Colonic mucosa (tissue), 4 donors: ENCODE measurements around the gene PIGN. TPM values are rescaled to one million over a fixed set of nuclear protein-coding genes. Genes with fewer than 3 reads are reported as not detected.
"Not testable (repeated sequence)": the region's sequence is repeated elsewhere in the genome, so short reads cannot be mapped to it uniquely, and the experiment has no call there.

Experiments used
- DNase-seq: peaks from one replicate; pipeline ENCODE4 v3.0.0-alpha.2; 2020
- H3K27ac ChIP-seq: fragments of 200-600 bp; one replicate; pipeline ENCODE4 v1.8.0; 2021
- H3K27me3 ChIP-seq: fragments of 200-600 bp; one replicate; pipeline ENCODE4 v1.8.0; 2021
- H3K36me3 ChIP-seq: fragments of 200-600 bp; one replicate; pipeline ENCODE4 v1.8.0; 2021
- H3K4me1 ChIP-seq: fragments of 200-600 bp; one replicate; pipeline ENCODE4 v1.8.0; 2021; ENCODE audit warnings: mild to moderate bottlenecking
- H3K4me3 ChIP-seq: fragments of 200-600 bp; one replicate; pipeline ENCODE4 v1.8.0; 2021
- H3K9ac ChIP-seq, 2 donors: one replicate each; pipeline ENCODE4 v1.7.0; 2013; ENCODE audit warnings: control low read depth in 2 of 2, low read depth in 2 of 2, low read length in 2 of 2
- H3K9me3 ChIP-seq: fragments of 200-600 bp; one replicate; pipeline ENCODE4 v1.8.0; 2021
- intact Hi-C: fragments of 100-400 bp; cut with DNase I; formaldehyde crosslinking; loops from one replicate; pipeline ENCODE4 v1.14.1; 2022
- total RNA-seq, 2 donors: library from RNA; stranded (reverse); fragmentation: NEBNext Ultra II Directional in 1 of 2; extraction: Animal tissue kit (Norgen Biotek cat#: 25700) in 1 of 2; gene quantifications; one replicate each; pipeline ENCODE4 v1.2.1, GENCODE V29; 2021
- TF ChIP-seq, protein P1 (sequence below): fragments of 200-600 bp; IDR thresholded peaks from one replicate; pipeline ENCODE4 v1.8.0; 2022; ENCODE audit warnings: antibody characterized with exemption, mild to moderate bottlenecking
- donor health status: healthy.
- donor health status: DM: no; HTN: no; CAD: no.
- donor health status: DM: no; HTN: no; CAD: no.

PIGN gene
- total RNA-seq, 2 donors from 2014 or later: 30.1 to 37.9 TPM

DNA sequence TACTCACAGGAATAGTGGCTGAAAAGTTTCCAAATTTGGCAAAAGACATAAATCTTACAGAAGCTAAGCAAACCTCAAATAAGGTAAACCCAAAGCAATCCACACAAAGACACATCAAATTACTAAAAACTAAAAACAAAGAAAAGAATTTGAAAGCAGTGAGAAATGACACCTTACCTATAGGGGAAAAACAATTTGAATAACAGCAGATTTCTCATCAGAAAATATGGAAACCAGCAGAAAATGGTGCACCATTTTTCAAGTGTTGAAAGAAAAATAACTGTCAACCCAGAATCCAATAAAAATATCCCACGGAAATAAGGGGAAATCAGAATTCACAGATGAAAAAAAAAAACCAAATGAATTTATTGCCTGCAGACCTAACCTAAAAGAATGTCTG, 138.6 kb downstream of the PIGN start:
- H3K36me3 ChIP-seq: no peaks in the 10 kb centered on the region
- no peak overlapping the region for H3K27ac ChIP-seq
- H3K4me3 ChIP-seq: no peak overlapping the region
- TF ChIP-seq, protein P1, sequence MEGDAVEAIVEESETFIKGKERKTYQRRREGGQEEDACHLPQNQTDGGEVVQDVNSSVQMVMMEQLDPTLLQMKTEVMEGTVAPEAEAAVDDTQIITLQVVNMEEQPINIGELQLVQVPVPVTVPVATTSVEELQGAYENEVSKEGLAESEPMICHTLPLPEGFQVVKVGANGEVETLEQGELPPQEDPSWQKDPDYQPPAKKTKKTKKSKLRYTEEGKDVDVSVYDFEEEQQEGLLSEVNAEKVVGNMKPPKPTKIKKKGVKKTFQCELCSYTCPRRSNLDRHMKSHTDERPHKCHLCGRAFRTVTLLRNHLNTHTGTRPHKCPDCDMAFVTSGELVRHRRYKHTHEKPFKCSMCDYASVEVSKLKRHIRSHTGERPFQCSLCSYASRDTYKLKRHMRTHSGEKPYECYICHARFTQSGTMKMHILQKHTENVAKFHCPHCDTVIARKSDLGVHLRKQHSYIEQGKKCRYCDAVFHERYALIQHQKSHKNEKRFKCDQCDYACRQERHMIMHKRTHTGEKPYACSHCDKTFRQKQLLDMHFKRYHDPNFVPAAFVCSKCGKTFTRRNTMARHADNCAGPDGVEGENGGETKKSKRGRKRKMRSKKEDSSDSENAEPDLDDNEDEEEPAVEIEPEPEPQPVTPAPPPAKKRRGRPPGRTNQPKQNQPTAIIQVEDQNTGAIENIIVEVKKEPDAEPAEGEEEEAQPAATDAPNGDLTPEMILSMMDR: no peak
- intact Hi-C loops: no loop called here
- no peak overlapping the region for H3K9ac ChIP-seq
- no peaks in the 10 kb centered on the region for H3K4me1 ChIP-seq
- no peaks in the 10 kb centered on the region for H3K27me3 ChIP-seq
- DNase-seq: no peak
- no peaks in the 10 kb centered on the region for H3K9me3 ChIP-seq

DNA sequence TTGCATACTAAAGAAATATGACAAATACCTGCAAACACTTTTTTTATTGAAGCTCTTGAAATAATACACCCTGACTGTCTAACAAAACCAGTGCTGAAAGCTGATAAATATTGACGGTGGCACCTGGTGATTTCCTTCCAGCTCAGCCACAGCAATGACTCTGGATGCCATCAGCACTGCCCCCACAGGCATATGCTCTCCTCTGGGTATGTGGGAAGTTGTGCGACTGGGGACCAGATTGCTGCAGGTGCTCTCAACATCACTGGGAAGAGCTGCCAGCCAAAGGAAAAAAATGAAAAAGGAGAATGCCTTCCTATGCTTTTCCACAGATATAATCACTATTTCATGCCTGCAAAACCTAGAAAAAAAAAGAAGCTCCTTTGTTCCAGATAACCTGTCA, 141.5 kb downstream of the PIGN start:
- intact Hi-C loops: no loop called here
- H3K4me3 ChIP-seq: no peak overlapping the region
- no peak overlapping the region for H3K27ac ChIP-seq
- no peaks in the 10 kb centered on the region for H3K36me3 ChIP-seq
- TF ChIP-seq, protein P1: no peak
- H3K9ac ChIP-seq: no peak overlapping the region
- no peaks in the 10 kb centered on the region for H3K27me3 ChIP-seq
- no peak for DNase-seq
- no peaks in the 10 kb centered on the region for H3K9me3 ChIP-seq
- no peaks in the 10 kb centered on the region for H3K4me1 ChIP-seq

DNA sequence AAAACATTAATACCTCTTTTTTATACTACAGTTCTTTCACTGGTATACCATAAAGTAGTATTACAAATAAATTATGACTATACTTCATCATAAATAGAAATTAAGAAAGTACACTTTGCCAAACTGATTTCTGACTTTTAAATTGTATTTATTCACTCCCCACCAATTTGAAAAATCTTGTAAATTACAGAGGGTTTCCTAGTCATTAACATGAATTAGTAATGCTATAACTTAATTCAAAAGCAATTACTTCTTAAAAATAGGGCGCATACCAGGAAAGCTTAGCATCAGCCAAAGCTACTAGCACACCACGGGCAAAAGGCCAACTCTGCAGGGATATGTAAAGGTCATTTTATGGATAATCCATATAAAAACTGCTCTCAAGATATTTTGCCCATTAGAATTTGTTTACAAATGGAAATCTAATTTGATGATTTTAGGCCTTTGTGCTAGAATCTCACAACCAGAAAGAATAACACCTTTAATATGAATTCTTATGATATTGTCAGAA, 142.3 kb downstream of the PIGN start:
- H3K36me3 ChIP-seq: no peaks in the 10 kb centered on the region
- no peak overlapping the region for H3K27ac ChIP-seq
- intact Hi-C loops: no loop called here
- no peak for DNase-seq
- H3K27me3 ChIP-seq: no peaks in the 10 kb centered on the region
- H3K9me3 ChIP-seq: no peaks in the 10 kb centered on the region
- no peak overlapping the region for H3K4me3 ChIP-seq
- no peak overlapping the region for H3K9ac ChIP-seq
- TF ChIP-seq, protein P1: no peak
- no peaks in the 10 kb centered on the region for H3K4me1 ChIP-seq

DNA sequence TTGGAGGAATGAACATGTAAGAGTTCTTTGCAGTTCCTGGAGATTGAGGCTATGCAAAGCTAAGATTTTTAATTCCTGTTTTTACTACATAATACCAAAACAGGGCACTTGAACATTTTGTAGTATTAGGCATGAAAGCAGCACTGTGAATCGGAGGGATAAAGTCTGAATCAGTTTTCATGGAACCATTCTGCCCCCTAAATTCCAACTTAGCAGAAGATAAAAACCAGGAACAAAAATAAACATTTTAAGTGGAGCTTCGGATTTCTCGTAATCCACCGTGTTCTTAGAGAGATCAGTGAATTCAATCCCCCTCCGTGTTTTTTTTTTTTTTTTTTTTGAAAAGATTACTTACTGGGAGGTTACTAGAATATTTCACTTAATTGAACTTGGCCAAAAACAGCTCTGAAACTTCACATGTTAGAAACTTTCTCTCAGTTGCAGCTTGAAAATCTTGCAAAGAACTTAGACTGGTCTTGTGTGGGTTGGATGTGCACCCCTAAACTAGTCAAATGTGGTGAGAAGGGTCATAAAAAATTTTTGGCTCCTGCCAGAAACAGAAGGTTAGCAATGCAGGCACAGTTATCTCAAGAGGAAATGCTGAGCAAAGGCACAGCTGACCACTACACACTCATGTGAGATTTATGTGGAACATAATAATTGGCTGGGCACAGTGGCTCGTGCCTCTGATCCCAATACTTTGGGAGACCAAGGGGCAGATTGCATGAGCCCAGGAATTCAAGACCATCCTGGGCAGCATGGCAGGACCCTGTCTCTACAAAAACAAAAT, 148.7 kb downstream of the PIGN start:
- TF ChIP-seq, protein P1: no peak
- Histone ChIP-seq H3K9me3 (no peaks in the 10 kb centered on the region), H3K4me1 (no peaks in the 10 kb centered on the region), H3K27me3 (no peaks in the 10 kb centered on the region), H3K27ac (no peak overlapping the region), H3K9ac (no peak overlapping the region), H3K4me3 (no peak overlapping the region), H3K36me3 (no peaks in the 10 kb centered on the region)
- DNase-seq: no peak
- intact Hi-C loops: no loop called here

DNA sequence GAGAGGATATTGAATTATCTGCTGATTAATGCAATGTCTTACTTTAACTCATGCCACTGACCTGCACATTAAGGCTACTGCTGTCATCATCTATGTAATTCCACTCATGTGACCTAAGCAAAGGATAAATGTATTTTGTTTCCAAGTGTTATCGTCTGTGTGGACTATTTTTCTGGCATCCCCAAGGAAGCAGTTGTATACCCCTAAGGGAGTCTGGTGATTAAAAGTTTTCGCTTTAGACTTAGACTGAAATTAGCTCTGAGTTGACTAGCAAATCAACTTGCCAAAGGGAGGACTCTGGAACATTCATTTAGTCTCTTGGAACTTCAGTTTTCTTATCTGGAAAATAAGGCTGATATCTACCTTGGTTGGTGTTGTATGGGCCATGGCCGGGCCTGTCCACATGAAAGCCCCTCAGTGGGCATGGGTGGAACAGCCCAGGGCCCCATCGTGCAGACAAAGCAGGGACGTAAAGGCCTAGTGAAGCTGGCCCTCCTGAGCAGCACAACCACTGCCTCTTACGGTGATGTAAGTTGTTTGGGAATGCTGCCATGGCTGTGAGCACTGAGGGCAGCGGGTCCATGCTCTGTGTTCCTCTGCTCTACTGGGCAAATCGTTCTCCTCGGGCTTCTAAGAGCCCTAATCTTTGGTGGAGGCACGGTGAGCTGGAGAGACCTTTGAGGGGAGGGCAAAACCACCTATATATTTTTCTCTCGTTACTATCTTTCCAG, 149.7 kb downstream of the PIGN start:
- no peak overlapping the region for H3K4me3 ChIP-seq
- H3K27me3 ChIP-seq: no peaks in the 10 kb centered on the region
- H3K27ac ChIP-seq: no peak overlapping the region
- TF ChIP-seq, protein P1: no peak
- DNase-seq: no peak
- intact Hi-C loops: no loop called here
- H3K36me3 ChIP-seq: no peaks in the 10 kb centered on the region
- H3K4me1 ChIP-seq: no peaks in the 10 kb centered on the region
- no peak overlapping the region for H3K9ac ChIP-seq
- H3K9me3 ChIP-seq: no peaks in the 10 kb centered on the region

DNA sequence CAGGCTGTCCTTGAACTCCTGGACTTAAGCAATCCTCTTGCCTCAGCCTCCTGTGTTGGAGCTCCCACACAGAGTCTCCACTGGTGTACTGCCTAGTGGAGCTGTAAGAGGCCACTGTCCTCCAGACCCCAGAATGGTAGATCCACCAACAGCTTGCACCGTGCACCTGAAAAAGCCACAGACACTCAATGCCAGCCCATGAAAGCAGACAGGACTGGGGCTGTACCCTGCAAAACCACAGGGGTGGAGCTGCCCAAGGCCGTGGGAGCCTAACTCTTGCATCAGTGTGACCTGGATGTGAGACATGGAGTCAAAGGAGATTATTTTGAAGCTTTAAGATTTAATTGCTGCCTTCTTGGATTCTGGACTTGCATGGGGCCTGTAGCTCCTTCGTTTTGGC, 152.6 kb downstream of the PIGN start:
- H3K4me1 ChIP-seq, intact Hi-C loops, H3K9me3 ChIP-seq, H3K36me3 ChIP-seq, H3K4me3 ChIP-seq, H3K27ac ChIP-seq, H3K27me3 ChIP-seq, DNase-seq, H3K9ac ChIP-seq: not testable (repeated sequence)
